ENCODE measurements around the gene CERS1.

- TF ChIP-seq, protein P1, sequence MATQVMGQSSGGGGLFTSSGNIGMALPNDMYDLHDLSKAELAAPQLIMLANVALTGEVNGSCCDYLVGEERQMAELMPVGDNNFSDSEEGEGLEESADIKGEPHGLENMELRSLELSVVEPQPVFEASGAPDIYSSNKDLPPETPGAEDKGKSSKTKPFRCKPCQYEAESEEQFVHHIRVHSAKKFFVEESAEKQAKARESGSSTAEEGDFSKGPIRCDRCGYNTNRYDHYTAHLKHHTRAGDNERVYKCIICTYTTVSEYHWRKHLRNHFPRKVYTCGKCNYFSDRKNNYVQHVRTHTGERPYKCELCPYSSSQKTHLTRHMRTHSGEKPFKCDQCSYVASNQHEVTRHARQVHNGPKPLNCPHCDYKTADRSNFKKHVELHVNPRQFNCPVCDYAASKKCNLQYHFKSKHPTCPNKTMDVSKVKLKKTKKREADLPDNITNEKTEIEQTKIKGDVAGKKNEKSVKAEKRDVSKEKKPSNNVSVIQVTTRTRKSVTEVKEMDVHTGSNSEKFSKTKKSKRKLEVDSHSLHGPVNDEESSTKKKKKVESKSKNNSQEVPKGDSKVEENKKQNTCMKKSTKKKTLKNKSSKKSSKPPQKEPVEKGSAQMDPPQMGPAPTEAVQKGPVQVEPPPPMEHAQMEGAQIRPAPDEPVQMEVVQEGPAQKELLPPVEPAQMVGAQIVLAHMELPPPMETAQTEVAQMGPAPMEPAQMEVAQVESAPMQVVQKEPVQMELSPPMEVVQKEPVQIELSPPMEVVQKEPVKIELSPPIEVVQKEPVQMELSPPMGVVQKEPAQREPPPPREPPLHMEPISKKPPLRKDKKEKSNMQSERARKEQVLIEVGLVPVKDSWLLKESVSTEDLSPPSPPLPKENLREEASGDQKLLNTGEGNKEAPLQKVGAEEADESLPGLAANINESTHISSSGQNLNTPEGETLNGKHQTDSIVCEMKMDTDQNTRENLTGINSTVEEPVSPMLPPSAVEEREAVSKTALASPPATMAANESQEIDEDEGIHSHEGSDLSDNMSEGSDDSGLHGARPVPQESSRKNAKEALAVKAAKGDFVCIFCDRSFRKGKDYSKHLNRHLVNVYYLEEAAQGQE (IDR thresholded peaks at IDR 0.05; ENCODE audit: insufficient read depth in 1 of 2, low read depth in 2 of 2, low read length in 2 of 2): no peak
- no peak for TF ChIP-seq POLR2AphosphoS5 (IDR thresholded peaks at IDR 0.05; ENCODE audit: low read depth, low read length)
Observed at GRCh38 chr19:18903156-18904037, 7.4 kb upstream of the CERS1 start.

Measured in PFSK-1 (cell line).